Measurements from ENCODE around the gene CELF1. TPM values are rescaled to one million over a fixed set of nuclear protein-coding genes. Genes with fewer than 3 reads are reported as not detected.

The CELF1 gene
- total and polyA plus RNA-seq, 2 of the 4 experiments (the other 2 are of a cell fraction) = 63.3 to 135 TPM

DNA sequence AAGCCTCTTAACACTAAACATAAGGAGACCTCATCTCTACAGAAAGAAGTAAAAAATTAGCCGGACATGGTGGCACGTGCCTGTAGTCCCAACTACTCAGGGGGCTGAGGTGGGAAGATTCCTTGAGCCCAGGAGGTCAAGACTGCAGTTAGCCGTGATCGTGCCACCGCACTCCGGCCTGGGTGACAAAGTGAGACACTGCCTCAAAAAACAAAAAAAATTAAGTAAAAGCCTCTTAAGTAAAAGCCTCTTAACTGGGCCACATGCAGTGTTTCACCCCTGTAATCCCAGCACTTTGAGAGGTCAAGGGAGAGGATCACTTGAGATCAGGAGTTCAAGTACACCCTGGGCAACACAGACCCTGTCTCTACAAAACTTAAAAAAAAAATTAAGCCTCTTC lies 25.7 kb downstream of the CELF1 start:
- dilution Hi-C loops (cut with HindIII; ENCODE audit: low sequenced_read_pairs, unreplicated experiment) (no loop called here), in situ Hi-C loops (cut with MboI; ENCODE audit: low sequenced_read_pairs) (no loop called here), intact Hi-C loops (cut with micrococcal nuclease) (no loop called here)
- Histone ChIP-seq H4K20me1 (ENCODE audit: insufficient read depth, low read length) (peaks cover 93% of the 10 kb centered on the region), H4K5ac (ENCODE audit: low read depth, low read length) (no peak overlapping the region), H3K9me1 (ENCODE audit: insufficient read depth, low read length) (peaks cover 10% of the 10 kb centered on the region; the same call in 1 of the 2 replicates), H2AK9ac (replicated peaks; ENCODE audit: low read depth, low read length, poor library complexity) (no peak overlapping the region), H2BK20ac (ENCODE audit: low read depth, low read length) (no peak overlapping the region), H4K91ac (ENCODE audit: insufficient read depth, low read depth, low read length) (no peak overlapping the region), H3K27me3 (ENCODE audit: control insufficient read depth, insufficient read depth, low read length) (no peaks in the 10 kb centered on the region), H3K14ac (replicated peaks; ENCODE audit: low read depth, low read length) (no peak overlapping the region), H3K9me3 (ENCODE audit: control insufficient read depth, insufficient read depth, low read length) (no peaks in the 10 kb centered on the region), H4K8ac (ENCODE audit: low read depth in 2 of 2, low read length in 2 of 2) (no peak overlapping the region), H3K18ac (ENCODE audit: low read depth, low read length) (no peak overlapping the region), H2AFZ (replicated peaks; ENCODE audit: low read length, poor library complexity) (no peak overlapping the region), H2AK5ac (ENCODE audit: low read depth, low read length) (no peak overlapping the region), H3K79me1 (ENCODE audit: low read depth in 1 of 2, low read length in 2 of 2) (peaks cover 4 to 70% of the 10 kb centered on the region in 2 experiments; a peak in 3 of 4 replicates), H3K56ac (ENCODE audit: extremely low read depth, insufficient read depth, low read length) (no peak overlapping the region), H3K9ac (ENCODE audit: low read depth, low read length) (no peak overlapping the region), H3K27ac (ENCODE audit: insufficient read depth, low read length) (no peak overlapping the region), H3K4ac (ENCODE audit: low read depth, low read length) (no peak overlapping the region), H2BK15ac (ENCODE audit: low read depth, low read length) (no peak overlapping the region), H3K23ac (ENCODE audit: low read depth, low read length) (no peak overlapping the region), H2BK120ac (ENCODE audit: low read depth, low read length) (no peak overlapping the region), H3K4me2 (ENCODE audit: low read depth, low read length) (no peak overlapping the region), H3K4me3 (ENCODE audit: insufficient read depth, low read depth, low read length) (no peak overlapping the region), H3K36me3 (ENCODE audit: control insufficient read depth, insufficient read depth, low read length) (no peaks in the 10 kb centered on the region; the same call in 1 of the 2 replicates), H3K4me1 (ENCODE audit: control insufficient read depth, insufficient read depth, low read length) (peaks cover 12% of the 10 kb centered on the region), H2BK5ac (ENCODE audit: low read depth, low read length, poor library complexity, severe bottlenecking) (no peak overlapping the region)
- no peak for TF ChIP-seq CHD1 (IDR thresholded peaks at IDR 0.05; ENCODE audit: low read depth, low read length)
- TF ChIP-seq, protein P1, sequence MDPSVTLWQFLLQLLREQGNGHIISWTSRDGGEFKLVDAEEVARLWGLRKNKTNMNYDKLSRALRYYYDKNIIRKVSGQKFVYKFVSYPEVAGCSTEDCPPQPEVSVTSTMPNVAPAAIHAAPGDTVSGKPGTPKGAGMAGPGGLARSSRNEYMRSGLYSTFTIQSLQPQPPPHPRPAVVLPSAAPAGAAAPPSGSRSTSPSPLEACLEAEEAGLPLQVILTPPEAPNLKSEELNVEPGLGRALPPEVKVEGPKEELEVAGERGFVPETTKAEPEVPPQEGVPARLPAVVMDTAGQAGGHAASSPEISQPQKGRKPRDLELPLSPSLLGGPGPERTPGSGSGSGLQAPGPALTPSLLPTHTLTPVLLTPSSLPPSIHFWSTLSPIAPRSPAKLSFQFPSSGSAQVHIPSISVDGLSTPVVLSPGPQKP (IDR thresholded peaks at IDR 0.05; ENCODE audit: borderline replicate concordance, low read depth, low read length) = no peak
- TF ChIP-seq RFX5 (IDR thresholded peaks at IDR 0.05; ENCODE audit: low read depth, low read length) = no peak
- no peak for TF ChIP-seq MAFK (IDR thresholded peaks at IDR 0.05; ENCODE audit: low read depth, low read length)
- no peak for TF ChIP-seq SMC3 (IDR thresholded peaks at IDR 0.05; ENCODE audit: low read depth, low read length)
- TF ChIP-seq RCOR1 (IDR thresholded peaks at IDR 0.05; ENCODE audit: insufficient replicate concordance, low read length) = no peak
- no peak for TF ChIP-seq NFE2L2 (IDR thresholded peaks at IDR 0.05; ENCODE audit: low read depth, low read length)
- TF ChIP-seq, protein P2, sequence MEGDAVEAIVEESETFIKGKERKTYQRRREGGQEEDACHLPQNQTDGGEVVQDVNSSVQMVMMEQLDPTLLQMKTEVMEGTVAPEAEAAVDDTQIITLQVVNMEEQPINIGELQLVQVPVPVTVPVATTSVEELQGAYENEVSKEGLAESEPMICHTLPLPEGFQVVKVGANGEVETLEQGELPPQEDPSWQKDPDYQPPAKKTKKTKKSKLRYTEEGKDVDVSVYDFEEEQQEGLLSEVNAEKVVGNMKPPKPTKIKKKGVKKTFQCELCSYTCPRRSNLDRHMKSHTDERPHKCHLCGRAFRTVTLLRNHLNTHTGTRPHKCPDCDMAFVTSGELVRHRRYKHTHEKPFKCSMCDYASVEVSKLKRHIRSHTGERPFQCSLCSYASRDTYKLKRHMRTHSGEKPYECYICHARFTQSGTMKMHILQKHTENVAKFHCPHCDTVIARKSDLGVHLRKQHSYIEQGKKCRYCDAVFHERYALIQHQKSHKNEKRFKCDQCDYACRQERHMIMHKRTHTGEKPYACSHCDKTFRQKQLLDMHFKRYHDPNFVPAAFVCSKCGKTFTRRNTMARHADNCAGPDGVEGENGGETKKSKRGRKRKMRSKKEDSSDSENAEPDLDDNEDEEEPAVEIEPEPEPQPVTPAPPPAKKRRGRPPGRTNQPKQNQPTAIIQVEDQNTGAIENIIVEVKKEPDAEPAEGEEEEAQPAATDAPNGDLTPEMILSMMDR (conservative IDR thresholded peaks at IDR 0.05; ENCODE audit: low read depth, low read length) = no peak
- no peak for TF ChIP-seq POLR2A (IDR thresholded peaks at IDR 0.05; ENCODE audit: low read depth, low read length)
- no peak for ATAC-seq (ENCODE audit: low read depth)
- ChIA-PET CTCF (interaction anchor here (0.7 kb wide), 1 partner anchor 1428 kb away, joined by 3 read pairs; no protein-coding TSS in a partner anchor), POLR2A (ENCODE audit: unreplicated experiment) (no interaction called here)
- no peak for DNase-seq
- WGBS, 2 experiments (ENCODE audit: extremely low coverage in 2 of 2, insufficient read length in 1 of 2) = no CpG with 5 or more reads among the region's 6 CpGs
- BruUV-seq (replicated peaks) = no TSS peak

Measured in IMR-90 (cell line).